Liver (tissue), 9 donors: ENCODE measurements around the gene MASP2. TPM values are rescaled to one million over a fixed set of nuclear protein-coding genes. Genes with fewer than 3 reads are reported as not detected.
"Not testable (repeated sequence)": the region's sequence is repeated elsewhere in the genome, so short reads cannot be mapped to it uniquely, and the experiment has no call there.

Experiments used
- DNase-seq: peaks from one replicate; pipeline ENCODE4 v3.0.0-alpha.2; 2017; ENCODE audit warnings: low spot score
- H3K27ac ChIP-seq, 2 donors: one replicate each; pipeline ENCODE4 v1.7.0; 2013; ENCODE audit warnings: inconsistent platforms in 2 of 2, low read length in 2 of 2, control low read depth in 1 of 2, low read depth in 1 of 2, mild to moderate bottlenecking in 1 of 2
- H3K27me3 ChIP-seq, 4 donors: one replicate each; pipeline versions ENCODE4 v1.6.1 to v1.7.0; 2013; ENCODE audit warnings: low read length in 3 of 4, inconsistent platforms in 1 of 4, mild to moderate bottlenecking in 1 of 4, moderate library complexity in 1 of 4; ENCODE audit not compliant: control insufficient read depth in 4 of 4, insufficient read depth in 4 of 4
- H3K36me3 ChIP-seq, 4 donors: one replicate each; pipeline versions ENCODE4 v1.6.1 to v1.7.0; 2013; ENCODE audit warnings: low read length in 3 of 4, mild to moderate bottlenecking in 3 of 4, low read depth in 1 of 4, moderate library complexity in 1 of 4; ENCODE audit not compliant: control insufficient read depth in 4 of 4, insufficient read depth in 3 of 4
- H3K4me1 ChIP-seq, 4 donors: one replicate each; pipeline versions ENCODE4 v1.6.1 to v1.7.0; 2013; ENCODE audit warnings: low read length in 3 of 4, mild to moderate bottlenecking in 3 of 4, moderate library complexity in 1 of 4; ENCODE audit not compliant: control insufficient read depth in 4 of 4, insufficient read depth in 4 of 4
- H3K4me3 ChIP-seq, 3 donors: one replicate each; pipeline versions ENCODE4 v1.6.1 to v1.7.0; 2013; ENCODE audit warnings: low read length in 3 of 3, control low read depth in 1 of 3, low read depth in 1 of 3, mild to moderate bottlenecking in 1 of 3
- H3K9ac ChIP-seq, 2 donors: one replicate each; pipeline ENCODE4 v1.7.0; 2013; ENCODE audit warnings: low read length in 2 of 2, mild to moderate bottlenecking in 2 of 2, moderate library complexity in 2 of 2, control low read depth in 1 of 2, low read depth in 1 of 2
- H3K9me3 ChIP-seq, 4 donors: one replicate each; pipeline versions ENCODE4 v1.6.1 to v1.7.0; 2013; ENCODE audit warnings: low read length in 3 of 4; ENCODE audit not compliant: control insufficient read depth in 4 of 4
- EGR1 ChIP-seq, 2 donors: IDR thresholded peaks; 2 replicates each; pipeline ENCODE4 v1.6.1; 2016 to 2018; ENCODE audit warnings: antibody characterized with exemption in 2 of 2, low read depth in 2 of 2
- GABPA ChIP-seq, 2 donors: IDR thresholded peaks in 1 of 2; conservative IDR thresholded peaks in 1 of 2; 2 replicates each; pipeline ENCODE4 v1.6.1; 2016; ENCODE audit warnings: antibody characterized with exemption in 2 of 2, mild to moderate bottlenecking in 1 of 2, moderate library complexity in 1 of 2
- HNF4A ChIP-seq, 2 donors: conservative IDR thresholded peaks; 2 replicates each; pipeline ENCODE4 v1.6.1; 2016; ENCODE audit warnings: antibody characterized with exemption in 2 of 2, mild to moderate bottlenecking in 2 of 2
- JUND ChIP-seq, 2 donors: IDR thresholded peaks; 2 replicates each; pipeline ENCODE4 v1.6.1; 2016; ENCODE audit warnings: antibody characterized with exemption in 2 of 2
- RAD21 ChIP-seq, 2 donors: IDR thresholded peaks; 2 replicates each; pipeline ENCODE4 v1.6.1; 2016; ENCODE audit warnings: antibody characterized with exemption in 2 of 2, mild to moderate bottlenecking in 2 of 2
- REST ChIP-seq: IDR thresholded peaks from 2 replicates; pipeline ENCODE4 v1.6.1; 2016; ENCODE audit warnings: antibody characterized with exemption, mild to moderate bottlenecking
- RXRA ChIP-seq, 2 donors: IDR thresholded peaks; 2 replicates each; pipeline ENCODE4 v1.6.1; 2017 to 2018; ENCODE audit warnings: antibody characterized with exemption in 2 of 2, mild to moderate bottlenecking in 1 of 2
- SP1 ChIP-seq: IDR thresholded peaks from 2 replicates; pipeline ENCODE4 v1.6.1; 2018; ENCODE audit warnings: antibody characterized with exemption, mild to moderate bottlenecking
- YY1 ChIP-seq: IDR thresholded peaks from 2 replicates; pipeline ENCODE4 v1.6.1; 2016; ENCODE audit warnings: antibody characterized with exemption, mild to moderate bottlenecking
- ZBTB33 ChIP-seq: IDR thresholded peaks from 2 replicates; pipeline ENCODE4 v1.6.1; 2016; ENCODE audit warnings: antibody characterized with exemption
- WGBS: extraction: QIAGEN DNeasy Blood & Tissue Kit; methylation state at CpG from one replicate; pipeline ENCODE4 v1.1.7; 2013; 5-methylcytosine and 5-hydroxymethylcytosine counted together
- polyA plus RNA-seq, 2 donors: library from polyadenylated mRNA; stranded (reverse) in 1 of 2; unstranded in 1 of 2; fragments of 200-250 nt in 1 of 2; fragments of >200 nt in 1 of 2; fragmentation: Nextera tagmentation in 1 of 2; extraction: Ambion mirVana in 1 of 2; gene quantifications; one replicate each; pipeline versions ENCODE4 v1.2.1 to v1.2.3, GENCODE V29; 2013 to 2015
- total RNA-seq, 2 donors: library from RNA; depleted of rRNA; stranded (reverse); fragments of >200 nt; gene quantifications; one replicate each; pipeline ENCODE4 v1.2.3, GENCODE V29; 2014
- TF ChIP-seq, protein P1 (sequence below): IDR thresholded peaks from 2 replicates; pipeline ENCODE4 v1.6.1; 2016; ENCODE audit warnings: antibody characterized with exemption
- TF ChIP-seq, protein P2 (sequence below): fragments of 150-350 bp; IDR thresholded peaks from 2 replicates; pipeline ENCODE4 v1.5.1; 2017; ENCODE audit warnings: improper control_type of control experiment, low read depth, low read length; ENCODE audit not compliant: missing input control
- donor health status: healthy.
- donor health status: healthy.
- donor health status: healthy.
- donor health status: healthy.
- donor health status: healthy.

The MASP2 gene
- total and polyA plus RNA-seq, 4 donors, result 30.0 to 530 (median 213) TPM

GRCh38 chr1:11080931-11081330, 33.9 kb upstream of the MASP2 start:
- Histone ChIP-seq H3K4me1 (no peaks in the 10 kb centered on the region), H3K27ac (no peak overlapping the region), H3K36me3 (peaks cover 11 to 56% (median 34%) of the 10 kb centered on the region in 4 donors), H3K4me3 (no peak overlapping the region), H3K9me3 (no peaks in the 10 kb centered on the region), H3K9ac (no peak overlapping the region), H3K27me3 (no peaks in the 10 kb centered on the region)
- 88% methylated on average over 12 of the region's 12 CpGs for WGBS
- TF ChIP-seq, protein P1, sequence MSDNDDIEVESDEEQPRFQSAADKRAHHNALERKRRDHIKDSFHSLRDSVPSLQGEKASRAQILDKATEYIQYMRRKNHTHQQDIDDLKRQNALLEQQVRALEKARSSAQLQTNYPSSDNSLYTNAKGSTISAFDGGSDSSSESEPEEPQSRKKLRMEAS, result no peak
- TF ChIP-seq GABPA (IDR thresholded peaks at IDR 0.05 in 1 of 2, conservative IDR thresholded peaks at IDR 0.05 in 1 of 2) (no peak), ZBTB33 (no peak), EGR1 (IDR thresholded peaks at IDR 0.05; ENCODE audit: low read depth in 2 of 2) (no peak), SP1 (no peak)
- no peak for DNase-seq

- TF ChIP-seq, protein P2, sequence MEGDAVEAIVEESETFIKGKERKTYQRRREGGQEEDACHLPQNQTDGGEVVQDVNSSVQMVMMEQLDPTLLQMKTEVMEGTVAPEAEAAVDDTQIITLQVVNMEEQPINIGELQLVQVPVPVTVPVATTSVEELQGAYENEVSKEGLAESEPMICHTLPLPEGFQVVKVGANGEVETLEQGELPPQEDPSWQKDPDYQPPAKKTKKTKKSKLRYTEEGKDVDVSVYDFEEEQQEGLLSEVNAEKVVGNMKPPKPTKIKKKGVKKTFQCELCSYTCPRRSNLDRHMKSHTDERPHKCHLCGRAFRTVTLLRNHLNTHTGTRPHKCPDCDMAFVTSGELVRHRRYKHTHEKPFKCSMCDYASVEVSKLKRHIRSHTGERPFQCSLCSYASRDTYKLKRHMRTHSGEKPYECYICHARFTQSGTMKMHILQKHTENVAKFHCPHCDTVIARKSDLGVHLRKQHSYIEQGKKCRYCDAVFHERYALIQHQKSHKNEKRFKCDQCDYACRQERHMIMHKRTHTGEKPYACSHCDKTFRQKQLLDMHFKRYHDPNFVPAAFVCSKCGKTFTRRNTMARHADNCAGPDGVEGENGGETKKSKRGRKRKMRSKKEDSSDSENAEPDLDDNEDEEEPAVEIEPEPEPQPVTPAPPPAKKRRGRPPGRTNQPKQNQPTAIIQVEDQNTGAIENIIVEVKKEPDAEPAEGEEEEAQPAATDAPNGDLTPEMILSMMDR, result no peak
- 94% methylated on average over 2 of the region's 2 CpGs for WGBS
- Histone ChIP-seq H3K9ac (no peak overlapping the region), H3K27ac (no peak overlapping the region), H3K9me3 (no peaks in the 10 kb centered on the region), H3K36me3 (peaks cover 17 to 74% (median 45%) of the 10 kb centered on the region in 4 donors), H3K4me3 (no peak overlapping the region), H3K4me1 (no peaks in the 10 kb centered on the region), H3K27me3 (no peaks in the 10 kb centered on the region)
- no peak for DNase-seq
These were observed 31.6 kb upstream of the MASP2 start for GRCh38 chr1:11078631-11079030.

DNA sequence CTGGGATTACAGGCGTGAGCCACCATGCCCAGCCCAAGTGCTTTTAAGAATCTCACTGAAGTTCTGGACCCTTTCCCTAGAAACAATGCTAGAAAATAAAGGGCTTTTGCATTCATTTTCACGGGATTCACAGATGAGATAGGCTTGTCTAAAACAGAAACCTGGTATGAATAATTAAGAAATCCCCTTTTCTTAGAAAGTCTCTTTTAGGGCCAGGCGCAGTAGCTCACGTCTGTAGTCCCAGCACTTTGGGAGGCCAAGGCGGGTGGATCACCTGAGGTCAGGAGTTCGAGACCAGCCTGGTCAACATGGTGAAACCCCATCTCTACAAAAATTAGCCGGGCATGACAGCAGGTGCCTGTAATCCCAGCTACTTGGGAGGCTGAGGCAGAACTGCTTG, 26.4 kb upstream of the MASP2 start:
- peaks cover 25 to 82% (median 53%) of the 10 kb centered on the region in 4 donors for H3K36me3 ChIP-seq
- not testable (repeated sequence) for H3K27ac ChIP-seq, H3K9ac ChIP-seq, H3K4me3 ChIP-seq, H3K4me1 ChIP-seq, H3K27me3 ChIP-seq, DNase-seq, H3K9me3 ChIP-seq
- WGBS, result 96% methylated on average over 7 of the region's 7 CpGs

- H3K9me3 ChIP-seq, result no peaks in the 10 kb centered on the region
- no peak for DNase-seq
- H3K4me1 ChIP-seq, result no peaks in the 10 kb centered on the region
- no peak overlapping the region for H3K9ac ChIP-seq
- H3K27me3 ChIP-seq, result no peaks in the 10 kb centered on the region
- no peak overlapping the region for H3K27ac ChIP-seq
- no peak overlapping the region for H3K4me3 ChIP-seq
- peaks cover 26 to 85% (median 55%) of the 10 kb centered on the region in 4 donors for H3K36me3 ChIP-seq
- 71% methylated on average over 13 of the region's 13 CpGs for WGBS
- TF ChIP-seq HNF4A (conservative IDR thresholded peaks at IDR 0.05) (no peak), YY1 (no peak), RXRA (IDR thresholded peaks at IDR 0.05) (no peak), JUND (IDR thresholded peaks at IDR 0.05) (no peak), RAD21 (IDR thresholded peaks at IDR 0.05) (no peak), REST (no peak)
- TF ChIP-seq, protein P2, result no peak
These were observed 25.3 kb upstream of the MASP2 start for GRCh38 chr1:11072216-11072917.
